Esophagus muscularis mucosa (tissue), 4 donors: Measurements from ENCODE around the gene SNX20.
A peak's percentile ranks its signal among the peaks of the same experiment; 100 is the strongest.

ENCODE experiments used
- CTCF ChIP-seq, 3 experiments: fragments of 200-600 bp in 2 of 3; fragments of 450-650 bp in 1 of 3; sonication (generic) in 2 of 3; IDR thresholded peaks; one replicate each; pipeline ENCODE4 v1.5.1; 2017 to 2019; ENCODE audit warnings: antibody characterized with exemption in 3 of 3, mild to moderate bottlenecking in 2 of 3, moderate library complexity in 1 of 3
- EP300 ChIP-seq: sonication (generic); formaldehyde crosslinking; IDR thresholded peaks from one replicate; pipeline ENCODE4 v1.6.1; 2017; ENCODE audit warnings: antibody characterized with exemption
- POLR2AphosphoS5 ChIP-seq, 2 donors: sonication (generic); formaldehyde crosslinking; IDR thresholded peaks; one replicate each; pipeline ENCODE4 v1.6.1; 2017; ENCODE audit warnings: antibody characterized with exemption in 2 of 2

- TF ChIP-seq POLR2AphosphoS5 (IDR thresholded peaks at IDR 0.05) (peak; percentile 38 to 55), CTCF (IDR thresholded peaks at IDR 0.05) (peak; percentile 44 to 72 (median 60)), EP300 (no peak)
Observed at GRCh38 chr16:50627419-50627818, 53.7 kb downstream of the SNX20 start.
